GM13977 (cell line): ENCODE results near the gene MTUS2.

Experiments
- DNase-seq: peaks from one replicate; pipeline ENCODE4 v3.0.0; 2012; ENCODE audit warnings: low spot score
- CTCF ChIP-seq: IDR thresholded peaks from 2 replicates; pipeline ENCODE4 v1.5.1; 2012; ENCODE audit warnings: mild to moderate bottlenecking, control low read depth; ENCODE audit not compliant: insufficient read depth; ENCODE audit errors: extremely low read depth, missing control alignments
- in situ Hi-C: fragments of 300-500 bp; cut with MboI; formaldehyde crosslinking; loops from one replicate; pipeline ENCODE4 v1.12.0; 2022; ENCODE audit warnings: low sequenced_read_pairs, low pct_unique_long_range_greater_than_20kb, mixed read lengths, inconsistent platforms; ENCODE audit not compliant: unreplicated experiment

MTUS2 gene

GRCh38 chr13:28820099-28821051, at the start of gene MTUS2:
MTUS2 (plus strand) TSS chr13:28820339.
- no peak for DNase-seq
- no peak for TF ChIP-seq CTCF
- in situ Hi-C loops: loop anchor here (25.0 kb wide), 1 partner anchor 542 kb away; no protein-coding TSS in a partner anchor

- in situ Hi-C loops: loop anchor here (25.0 kb wide), 1 partner anchor 441 kb away; no protein-coding TSS in a partner anchor
- DNase-seq: no peak
- TF ChIP-seq CTCF: no peak
Observed at GRCh38 chr13:28778308-28779215, 41.6 kb upstream of the MTUS2 start.

- DNase-seq: no peak
- no peak for TF ChIP-seq CTCF
- in situ Hi-C loops: loop anchor here (25.0 kb wide), 1 partner anchor 456 kb away; no protein-coding TSS in a partner anchor
Observed at GRCh38 chr13:28792992-28793391, 27.1 kb upstream of the MTUS2 start.

- TF ChIP-seq CTCF: no peak
- in situ Hi-C loops: loop anchor here (25.0 kb wide), 1 partner anchor 457 kb away; no protein-coding TSS in a partner anchor
- no peak for DNase-seq
Observed at GRCh38 chr13:28794396-28794795, 25.7 kb upstream of the MTUS2 start.

GRCh38 chr13:28796938-28797257, 23.2 kb upstream of the MTUS2 start:
- in situ Hi-C loops: loop anchor here (25.0 kb wide), 1 partner anchor 460 kb away; no protein-coding TSS in a partner anchor
- no peak for DNase-seq
- no peak for TF ChIP-seq CTCF

GRCh38 chr13:28805193-28805819, 14.8 kb upstream of the MTUS2 start:
- TF ChIP-seq CTCF: peak; percentile 66
- no peak for DNase-seq
- in situ Hi-C loops: loop anchor here (25.0 kb wide), 1 partner anchor 557 kb away; no protein-coding TSS in a partner anchor
